Caki2 (cell line): ENCODE results near the gene PTPRN2. TPM values are rescaled to one million over a fixed set of nuclear protein-coding genes. Genes with fewer than 3 reads are reported as not detected.
"Not testable (repeated sequence)": the region's sequence is repeated elsewhere in the genome, so short reads cannot be mapped to it uniquely, and the experiment has no call there.

ENCODE experiments used
- DNase-seq: peaks from one replicate; pipeline ENCODE4 v3.0.0-alpha.2; 2015; ENCODE audit warnings: low read depth
- in situ Hi-C: cut with HindIII; loops from 2 replicates; pipeline ENCODE4 v1.10.0; 2016; ENCODE audit warnings: low sequenced_read_pairs, low pct_unique_long_range_greater_than_20kb, mixed read lengths
- total RNA-seq: library from RNA; depleted of rRNA; stranded (reverse); fragments of >200 nt; shearing (Covaris generic); gene quantifications from 2 replicates; pipeline ENCODE4 v1.2.3, GENCODE V29; 2014; ENCODE audit warnings: low replicate concordance

The PTPRN2 gene
- total RNA-seq, 1 experiment from 2014 or later: 0.88 TPM

DNA sequence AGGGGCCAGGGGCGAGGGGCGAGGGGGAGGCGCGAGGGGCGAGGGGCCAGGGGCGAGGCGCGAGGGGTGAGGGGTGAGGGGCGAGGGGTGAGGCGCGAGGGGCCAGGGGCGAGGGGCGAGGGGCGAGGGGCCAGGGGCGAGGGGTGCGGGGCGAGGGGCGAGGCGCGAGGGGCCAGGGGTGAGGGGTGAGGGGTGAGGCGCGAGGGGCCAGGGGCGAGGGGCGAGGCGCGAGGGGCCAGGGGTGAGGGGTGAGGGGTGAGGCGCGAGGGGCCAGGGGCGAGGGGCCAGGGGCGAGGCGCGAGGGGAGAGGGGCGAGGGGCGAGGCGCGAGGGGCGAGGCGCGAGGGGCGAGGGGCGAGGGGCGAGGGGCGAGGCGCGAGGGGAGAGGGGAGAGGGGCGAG lies 192.3 kb downstream of the PTPRN2 start:
- in situ Hi-C loops: no loop called here
- DNase-seq: no peak

DNA sequence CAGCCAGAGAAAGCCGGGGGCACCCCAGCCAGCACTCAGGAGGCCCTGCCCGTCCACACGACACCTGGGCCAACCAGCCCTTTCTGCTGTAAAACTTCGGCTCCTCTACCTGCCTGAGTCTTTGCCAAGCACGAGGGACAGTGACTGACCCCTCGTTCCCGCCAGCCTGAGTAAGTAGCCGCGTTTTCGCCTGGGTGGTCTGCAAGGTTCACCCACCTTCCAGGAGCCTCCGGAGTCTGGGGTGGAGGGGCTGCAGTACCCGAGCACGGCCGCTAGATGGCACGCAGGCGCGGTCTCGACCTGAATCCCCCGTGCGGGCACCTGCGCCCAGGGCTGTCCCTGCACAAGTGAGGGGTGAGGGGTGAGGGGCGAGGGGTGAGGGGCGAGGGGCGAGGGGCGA lies 192.7 kb downstream of the PTPRN2 start:
- in situ Hi-C loops: no loop called here

DNA sequence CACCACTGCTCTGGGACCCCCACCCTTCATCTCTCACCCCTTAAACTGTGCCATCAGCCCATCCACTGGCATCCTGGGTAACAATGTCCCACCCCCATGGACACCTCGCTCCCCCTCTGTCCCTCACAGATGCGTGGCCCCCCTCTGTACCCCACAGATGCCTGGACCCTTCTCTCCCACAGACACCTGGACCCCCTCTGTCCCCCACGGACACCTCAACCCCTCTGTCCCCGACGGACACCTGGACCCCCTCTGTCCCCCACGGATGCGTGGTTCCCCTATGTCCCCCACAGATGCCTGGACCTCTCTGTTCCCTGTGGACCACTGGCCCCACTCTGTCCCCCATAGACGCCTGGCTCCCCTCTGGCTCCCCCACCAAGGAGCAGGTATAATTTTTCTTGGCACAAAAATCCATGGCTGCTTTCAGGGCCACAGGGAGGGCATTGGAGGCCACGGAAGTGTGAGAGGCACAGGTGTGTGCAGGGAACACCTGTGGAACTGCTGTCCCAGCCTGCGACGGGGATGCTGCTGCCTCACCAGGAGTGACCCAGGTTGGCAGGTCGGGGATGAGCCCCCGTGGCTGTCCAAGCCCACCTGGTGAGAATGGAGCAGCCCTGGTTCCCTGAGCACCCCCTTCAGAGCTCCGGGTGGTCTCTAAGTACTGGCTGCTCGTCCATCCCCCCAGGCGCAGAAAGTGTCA lies 193.5 kb downstream of the PTPRN2 start:
- in situ Hi-C loops: no loop called here
- DNase-seq: no peak

More for the DNA sequence above, 192.7 kb downstream of the PTPRN2 start:
- DNase-seq: no peak

DNA sequence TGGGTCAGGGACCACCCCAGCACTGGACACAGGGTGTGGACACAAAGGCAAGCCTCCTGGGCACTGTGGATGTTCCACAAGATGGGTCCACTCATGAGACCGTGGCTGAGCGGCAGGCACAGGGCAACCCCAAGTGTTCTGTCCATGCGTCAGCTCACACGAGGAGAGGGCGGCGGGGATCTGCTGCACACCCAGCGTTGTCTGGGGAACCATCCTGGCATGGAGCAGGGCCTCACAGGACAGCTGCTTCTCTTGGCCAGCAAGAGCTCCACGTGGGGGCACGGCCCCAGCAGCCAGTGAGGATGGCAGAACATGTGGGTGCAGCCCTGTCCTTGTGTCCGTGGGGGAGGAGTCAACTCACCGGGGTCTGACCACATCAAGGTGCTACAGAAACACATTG lies 195.4 kb downstream of the PTPRN2 start:
- DNase-seq: no peak
- in situ Hi-C loops: no loop called here

DNA sequence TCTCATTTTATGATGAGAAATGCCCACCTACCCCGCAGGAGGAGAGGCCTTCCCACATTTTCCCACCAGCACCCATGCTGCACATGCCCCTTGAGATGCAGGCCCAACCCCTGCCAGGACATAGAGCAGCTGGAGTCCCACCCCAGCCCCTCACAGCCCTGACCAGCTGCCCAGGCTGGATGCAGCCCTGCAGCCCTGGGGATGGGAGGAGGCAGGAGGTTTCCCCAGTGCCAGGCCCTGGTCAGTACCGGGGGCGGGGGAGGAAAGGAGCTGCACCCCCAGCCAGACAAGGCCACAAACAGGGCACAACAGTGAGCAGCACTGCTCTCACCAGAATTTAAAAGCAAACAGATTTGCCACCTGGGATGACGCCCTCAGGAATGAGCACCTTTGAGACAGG lies 196.1 kb downstream of the PTPRN2 start:
- DNase-seq: no peak
- in situ Hi-C loops: no loop called here

DNA sequence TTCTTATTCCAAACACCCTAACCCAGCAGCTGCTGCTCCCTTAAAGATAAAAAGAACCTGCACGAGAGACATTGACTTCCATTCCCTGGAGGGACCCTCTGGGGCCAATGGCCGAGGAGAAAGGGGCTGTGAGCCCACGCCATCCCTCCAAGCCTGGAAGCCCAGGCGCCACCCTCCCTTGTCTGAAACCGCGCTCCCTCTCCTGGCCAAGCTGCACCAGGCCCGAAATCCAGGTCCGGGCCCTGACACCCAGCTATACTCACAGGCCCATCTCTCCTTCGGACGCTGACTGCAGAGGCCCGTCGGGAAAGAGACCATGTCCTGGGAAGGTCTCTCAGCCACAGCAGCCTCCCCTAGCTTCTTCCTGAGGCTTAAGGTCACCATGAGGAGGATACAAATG lies 196.5 kb downstream of the PTPRN2 start:
- no peak for DNase-seq
- in situ Hi-C loops: no loop called here

DNA sequence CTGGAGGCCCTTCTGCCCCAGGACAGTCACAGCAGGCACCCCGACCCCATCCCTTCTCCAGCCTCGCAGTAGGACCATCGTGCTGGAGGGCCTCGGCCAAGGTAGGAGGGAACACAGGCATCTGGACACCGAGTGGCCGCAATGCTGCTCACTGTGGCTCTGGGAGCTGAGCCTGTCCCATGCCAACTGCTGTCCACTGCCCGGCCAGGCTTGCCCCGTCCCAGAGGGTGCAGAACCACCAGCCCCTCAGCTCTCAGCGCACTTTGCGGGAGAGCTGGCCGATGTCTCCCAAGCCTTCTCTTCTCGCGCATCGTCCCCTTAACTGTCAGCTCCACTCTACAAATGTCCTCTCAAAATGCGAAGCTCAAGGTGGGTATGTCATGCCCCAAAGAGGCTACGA lies 197.2 kb downstream of the PTPRN2 start:
- no peak for DNase-seq

DNA sequence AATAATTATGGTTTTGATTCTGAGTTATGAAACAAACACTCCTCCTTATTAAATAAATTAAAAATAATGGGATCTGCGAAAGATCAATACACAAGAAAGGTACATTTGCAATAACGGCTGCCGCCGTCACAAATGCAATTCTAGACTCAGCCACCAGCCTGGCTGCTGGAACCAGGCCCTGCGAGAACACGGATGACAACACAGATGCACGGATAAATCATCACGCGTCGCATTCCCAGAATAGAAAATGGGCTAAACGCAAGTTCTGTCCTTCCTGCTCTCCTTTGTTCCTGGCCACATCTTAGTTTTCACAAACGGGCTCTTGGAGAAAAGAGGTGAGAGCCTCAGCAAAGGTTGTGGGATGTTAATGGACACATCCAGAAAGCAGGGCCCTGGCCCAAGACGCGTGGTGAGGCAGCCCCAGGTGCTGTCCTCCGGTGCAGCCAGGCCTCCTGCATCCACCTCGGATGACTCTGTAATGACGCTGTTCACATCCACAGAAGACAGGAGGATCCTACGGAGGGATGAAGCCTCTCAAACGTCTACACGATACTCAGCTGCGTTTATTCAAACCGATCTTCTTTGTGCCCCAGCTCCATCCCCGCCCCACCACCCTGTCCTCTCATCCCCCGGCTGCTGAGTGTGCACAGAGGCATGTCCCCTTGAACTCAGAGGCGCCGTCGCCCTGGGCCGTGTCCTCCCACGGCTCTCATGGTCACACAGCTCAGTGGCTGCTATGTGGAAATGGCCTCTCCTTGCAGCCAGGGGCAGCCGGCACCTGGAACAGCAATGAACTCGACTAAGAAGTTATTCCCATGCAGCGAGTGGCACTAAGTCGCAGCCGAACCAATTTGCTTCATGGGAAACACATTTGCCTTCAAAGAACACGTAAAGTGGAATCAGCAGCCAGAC lies 197.9 kb downstream of the PTPRN2 start:
- in situ Hi-C loops: no loop called here
- no peak for DNase-seq

More for the DNA sequence above, 197.2 kb downstream of the PTPRN2 start:
- in situ Hi-C loops: no loop called here

DNA sequence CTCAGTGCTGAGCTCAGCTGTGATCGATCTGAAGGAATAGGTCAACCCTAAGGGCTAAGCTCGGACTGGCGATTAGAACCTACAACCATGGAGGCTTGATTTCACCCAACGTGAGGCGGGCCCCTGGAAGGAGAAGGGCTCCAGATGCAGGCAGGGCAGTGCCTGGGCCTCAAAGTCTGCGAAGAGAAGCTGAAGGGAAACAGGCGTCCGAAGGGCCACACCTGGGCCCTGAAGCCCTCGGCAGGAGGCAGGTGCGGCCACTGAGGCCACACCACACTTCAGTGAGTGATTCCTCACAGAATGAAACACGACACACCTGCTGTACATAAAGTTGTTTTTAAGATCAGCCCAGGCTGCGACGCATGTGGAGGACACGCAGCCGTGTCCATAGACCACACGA lies 198.7 kb downstream of the PTPRN2 start:
- in situ Hi-C loops: no loop called here

DNA sequence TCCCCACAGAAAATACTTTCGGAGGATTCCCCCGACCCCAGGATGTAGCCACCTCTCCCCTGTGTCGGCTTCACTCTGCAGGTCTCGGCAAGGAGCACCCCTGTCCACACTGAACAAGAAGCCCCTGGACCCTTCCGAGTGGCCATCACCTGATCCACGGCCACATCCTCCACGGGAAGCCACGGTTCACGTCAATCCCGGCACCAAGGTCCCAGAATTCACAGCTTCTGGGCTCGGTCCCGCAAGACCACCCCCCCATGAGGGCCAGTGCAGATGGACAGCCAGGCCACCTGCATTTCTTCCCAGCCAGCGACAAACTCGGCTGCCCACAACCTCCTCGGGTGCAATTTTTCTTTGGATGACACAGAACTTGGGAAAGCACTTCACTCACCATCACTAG lies 199.6 kb downstream of the PTPRN2 start:
- DNase-seq: no peak
- in situ Hi-C loops: no loop called here

More for the DNA sequence above, 198.7 kb downstream of the PTPRN2 start:
- DNase-seq: no peak

DNA sequence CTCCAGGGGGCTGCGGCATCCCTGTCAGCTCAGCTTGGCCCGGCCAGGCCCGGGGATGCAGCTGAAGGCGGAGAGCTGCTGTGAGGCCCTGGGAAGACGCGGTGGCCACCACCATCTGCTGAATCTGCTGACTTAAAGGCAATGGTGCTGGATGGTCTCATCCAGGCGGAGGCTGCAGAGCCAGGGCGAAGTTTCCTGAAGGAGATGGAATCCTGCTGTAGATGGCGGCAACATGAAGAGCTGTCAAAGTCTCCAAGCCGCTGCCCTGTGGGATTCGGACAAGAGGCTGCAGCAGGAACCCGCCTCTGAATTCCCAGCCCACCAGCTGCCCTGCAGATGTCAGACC lies 200.1 kb downstream of the PTPRN2 start:
- DNase-seq: no peak
- in situ Hi-C loops: no loop called here

DNA sequence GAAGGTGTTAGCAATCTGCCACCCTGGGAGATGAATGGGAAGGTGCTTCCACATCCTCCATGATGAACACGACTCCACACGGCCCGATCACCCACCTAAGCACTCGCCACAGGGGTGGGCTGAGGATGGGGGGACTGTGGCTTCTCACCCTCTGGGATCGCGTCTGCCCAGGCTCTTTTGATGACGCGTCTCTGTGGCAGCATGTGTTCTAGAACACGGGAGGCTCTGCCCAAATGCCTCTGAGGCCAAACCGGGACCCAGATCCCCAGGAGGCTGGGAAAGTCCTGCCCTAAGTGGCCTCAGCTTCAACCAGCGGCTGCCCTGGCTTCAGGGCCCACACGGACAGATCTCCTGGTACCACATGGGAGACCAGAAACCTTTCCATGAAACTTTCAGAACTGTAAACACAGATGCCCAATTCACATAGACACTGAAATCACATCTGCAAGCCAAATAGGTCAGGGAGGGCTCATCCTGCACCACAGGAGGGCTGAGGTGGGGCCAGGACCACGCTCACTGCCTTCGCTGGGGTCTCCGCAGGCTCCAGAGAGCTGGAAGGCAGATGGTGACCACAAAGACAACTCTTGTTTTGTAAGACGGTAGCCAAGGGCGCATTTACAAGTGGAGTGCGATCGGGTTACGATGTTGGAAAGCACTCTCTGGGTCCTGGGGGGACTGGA lies 200.6 kb downstream of the PTPRN2 start:
- DNase-seq: no peak
- in situ Hi-C loops: no loop called here

DNA sequence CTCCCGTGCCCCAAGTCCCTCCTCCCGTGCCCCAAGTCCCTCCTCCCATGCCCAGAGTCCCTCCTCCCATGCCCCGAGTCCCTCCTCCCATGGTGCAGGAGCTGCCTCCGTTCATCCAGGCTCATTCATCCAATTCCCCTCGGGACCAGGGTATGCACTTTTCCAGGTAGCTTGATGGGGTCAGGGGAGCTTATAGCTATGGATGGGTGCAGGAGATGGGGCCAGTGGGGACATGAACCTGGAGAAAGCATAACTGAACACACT lies 201.3 kb downstream of the PTPRN2 start:
- DNase-seq: no peak
- in situ Hi-C loops: no loop called here

DNA sequence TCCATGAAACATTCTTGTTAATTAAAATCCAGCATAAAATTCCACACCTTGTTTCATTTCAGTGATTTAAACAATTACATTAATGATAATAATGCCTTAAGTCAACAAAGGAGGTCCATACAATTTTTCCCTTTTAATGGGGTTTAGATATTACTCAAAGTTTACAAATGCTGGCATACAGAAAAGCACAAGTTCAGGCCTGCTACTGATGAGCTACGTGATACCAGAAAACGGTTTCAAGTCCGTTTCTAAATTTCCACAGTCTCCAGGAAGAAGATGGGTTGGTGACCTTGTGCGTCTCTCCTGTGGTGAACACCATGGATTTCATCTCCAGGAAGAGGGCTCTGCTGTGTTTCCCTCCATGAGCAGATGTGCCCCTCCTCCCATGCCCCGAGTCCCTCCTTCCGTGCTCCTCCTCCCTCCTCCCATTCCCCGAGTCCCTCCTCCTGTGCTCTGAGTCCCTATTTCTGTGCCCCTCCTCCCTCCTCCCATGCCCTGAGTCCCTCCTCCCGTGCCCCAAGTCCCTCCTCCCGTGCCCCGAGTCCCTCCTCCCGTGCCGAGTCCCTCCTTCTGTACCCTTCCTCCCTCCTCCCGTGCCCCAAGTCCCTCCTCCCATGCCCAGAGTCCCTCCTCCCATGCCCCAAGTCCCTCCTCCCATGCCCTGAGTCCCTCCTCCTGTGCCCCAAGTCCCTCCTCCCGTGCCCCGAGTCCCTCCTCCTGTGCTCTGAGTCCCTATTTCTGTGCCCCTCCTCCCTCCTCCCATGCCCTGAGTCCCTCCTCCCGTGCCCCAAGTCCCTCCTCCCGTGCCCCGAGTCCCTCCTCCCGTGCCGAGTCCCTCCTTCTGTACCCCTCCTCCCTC lies 201.9 kb downstream of the PTPRN2 start:
- DNase-seq, in situ Hi-C loops: not testable (repeated sequence)

DNA sequence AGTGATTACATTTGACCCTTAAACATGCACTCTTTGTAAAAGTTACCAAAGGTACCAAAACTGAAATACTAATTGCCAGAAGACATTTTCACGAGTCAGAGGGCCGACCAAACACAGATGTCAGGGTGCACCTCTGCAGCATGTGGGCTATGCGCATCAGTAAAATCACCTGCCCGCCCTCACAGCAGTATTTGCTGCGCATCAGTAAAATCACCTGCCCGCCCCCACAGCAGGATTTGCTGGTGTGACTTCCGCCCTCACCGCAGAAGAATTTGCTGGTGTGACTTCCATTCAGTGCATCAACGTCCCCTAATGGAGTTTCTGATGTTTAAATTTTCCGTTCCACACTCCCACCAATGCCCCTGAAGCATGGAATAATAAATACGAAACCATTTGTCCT lies 202.9 kb downstream of the PTPRN2 start:
- in situ Hi-C loops: no loop called here
- no peak for DNase-seq

DNA sequence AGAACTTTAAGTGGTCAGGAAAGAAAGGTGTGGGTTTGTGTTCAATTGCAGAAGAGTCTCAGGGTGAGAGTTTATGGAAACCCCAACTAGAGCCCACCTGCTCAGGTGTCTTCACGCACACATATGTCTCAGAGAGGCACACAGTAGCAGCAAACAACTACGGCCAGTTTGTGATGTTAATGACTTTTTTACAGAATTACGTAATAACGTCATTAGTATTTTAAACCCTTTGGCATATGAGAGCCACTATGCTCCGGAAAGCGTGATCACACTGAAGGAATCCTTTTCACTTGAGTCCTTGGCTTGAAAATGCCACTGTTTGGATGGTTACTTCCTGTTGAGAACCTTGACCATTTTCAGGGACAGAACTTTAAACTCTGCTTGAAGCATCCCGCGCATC lies 204.0 kb downstream of the PTPRN2 start:
- in situ Hi-C loops: no loop called here
- no peak for DNase-seq

DNA sequence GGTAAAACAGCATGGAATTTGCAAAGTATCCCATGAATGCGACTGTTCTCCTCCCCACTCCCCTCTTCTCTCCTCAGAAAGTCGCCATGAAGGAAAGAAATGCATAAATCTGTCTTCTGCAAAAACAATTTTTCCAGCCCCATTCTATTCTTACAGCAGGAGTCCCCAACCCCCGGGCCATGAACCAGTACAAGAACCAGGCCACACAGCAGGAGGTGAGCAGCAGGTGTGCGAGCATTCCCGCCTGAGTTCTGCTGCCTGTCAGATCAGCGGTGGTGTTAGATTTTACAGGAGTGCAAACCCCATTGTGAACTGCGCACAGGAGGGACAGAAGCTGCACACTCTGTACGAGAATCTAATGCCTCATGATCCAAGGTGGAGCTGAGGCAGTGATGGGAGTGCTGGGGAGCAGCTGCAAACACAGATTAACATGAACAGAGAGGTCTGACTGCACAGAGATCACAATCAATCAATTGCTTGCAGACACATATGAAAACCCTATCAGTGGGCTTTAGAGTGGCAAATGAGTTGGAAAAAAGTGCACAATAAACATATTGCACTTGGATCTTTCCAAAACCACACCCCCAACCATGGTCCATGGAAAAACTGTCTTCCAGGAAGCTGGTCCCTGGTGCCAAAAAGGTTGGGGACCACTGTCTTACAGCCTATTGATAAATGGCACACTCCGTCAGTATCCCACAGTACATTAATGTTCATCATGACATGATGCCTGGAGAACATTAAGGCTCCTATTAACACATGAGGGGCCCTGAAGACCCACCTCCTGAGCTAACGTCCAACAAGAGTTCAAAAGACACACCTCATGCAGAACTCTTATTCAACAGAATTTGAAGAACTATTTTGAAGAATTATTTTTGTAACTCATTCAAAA lies 205.0 kb downstream of the PTPRN2 start:
- in situ Hi-C loops: no loop called here
- no peak for DNase-seq

DNA sequence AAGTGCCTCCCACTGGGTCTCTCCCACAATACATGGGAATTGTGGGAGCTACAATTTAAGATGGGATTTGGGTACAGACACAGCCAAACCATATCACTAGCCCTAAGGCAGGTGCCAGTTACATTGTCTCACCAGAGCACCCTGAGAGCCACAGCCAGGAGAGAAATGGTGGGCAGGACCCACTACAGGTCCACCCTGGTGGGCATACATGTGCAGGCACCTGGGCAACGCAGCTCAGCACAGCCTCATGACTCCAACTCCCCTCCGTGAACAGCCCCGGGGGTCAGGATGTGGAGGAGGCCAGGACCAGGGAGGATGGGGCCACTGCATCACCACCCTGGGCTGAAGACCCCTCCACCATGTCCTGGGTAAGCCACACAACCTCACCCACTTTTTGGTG lies 205.7 kb downstream of the PTPRN2 start:
- in situ Hi-C loops: no loop called here
- no peak for DNase-seq
